ENCODE results near the gene SHISA9. TPM values are rescaled to one million over a fixed set of nuclear protein-coding genes. Genes with fewer than 3 reads are reported as not detected.
"Not testable (repeated sequence)": the region's sequence is repeated elsewhere in the genome, so short reads cannot be mapped to it uniquely, and the experiment has no call there.

The SHISA9 gene
- 1 to 10 TPM in 1 of 6 donors, under 1 TPM in 5; 0.12 to 1.3 (median 0.53) TPM for total RNA-seq
- polyA plus RNA-seq: under 1 TPM in 1 of 2 donors, not detected in 1; 0.33 TPM

DNA sequence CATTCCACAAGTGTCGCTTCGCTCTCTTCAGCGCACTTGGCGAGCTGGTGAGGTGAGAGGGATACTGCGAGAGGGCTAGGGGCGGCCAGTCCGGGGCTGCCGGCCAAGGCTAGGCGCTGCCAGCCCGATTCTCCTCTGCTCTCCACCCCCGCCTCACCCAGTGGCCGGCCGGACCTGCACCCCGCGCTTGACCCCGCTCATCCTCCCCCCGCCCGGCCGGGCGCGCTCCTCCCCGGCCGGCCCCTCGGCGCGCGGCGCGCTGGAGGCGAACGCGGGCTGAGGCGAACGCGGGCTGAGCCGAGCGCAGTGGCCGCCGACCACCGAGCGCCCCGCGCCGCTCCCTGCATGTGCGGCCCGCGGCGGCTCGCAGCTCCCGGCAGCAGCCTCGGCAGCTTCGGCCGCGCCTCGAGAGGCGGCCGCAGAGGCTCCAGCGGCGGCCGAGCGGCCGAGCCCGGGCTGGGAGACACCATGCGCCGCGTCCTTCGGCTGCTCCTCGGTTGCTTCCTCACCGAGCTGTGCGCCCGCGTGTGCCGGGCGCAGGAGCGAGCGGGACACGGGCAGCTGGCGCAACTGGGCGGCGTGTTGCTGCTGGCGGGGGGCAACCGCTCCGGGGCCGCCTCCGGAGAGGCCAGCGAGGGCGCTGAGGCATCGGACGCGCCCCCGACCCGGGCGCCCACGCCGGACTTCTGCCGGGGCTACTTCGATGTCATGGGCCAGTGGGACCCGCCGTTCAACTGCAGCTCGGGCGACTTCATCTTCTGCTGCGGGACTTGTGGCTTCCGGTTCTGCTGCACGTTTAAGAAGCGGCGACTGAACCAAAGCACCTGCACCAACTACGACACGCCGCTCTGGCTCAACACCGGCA lies at the start of gene SHISA9:
Gene SHISA9, plus strand, starts transcription at position 2 of the 865 bp plus-strand sequence.
- FAIRE-seq: no peak
- WGBS, 2 donors: 1% methylated on average over 86 to 109 of the region's 110 CpGs
- intact Hi-C loops (cut with DNase I): no loop called here
- ATAC-seq: peak in 2 of 4 donors; percentile 23 to 48
- H3K27me3 ChIP-seq: peaks cover 0 to 11% (median 2%) of the 10 kb centered on the region in 4 donors
- no peaks in the 10 kb centered on the region for H3K4me1 ChIP-seq
- no peak within 1 kb of the TSS for H3K27ac ChIP-seq
- H3K4me3 ChIP-seq: peak within 1 kb of the TSS in 3 of 4 donors; percentile 5 to 32 (median 30)
- TF ChIP-seq, protein P1, sequence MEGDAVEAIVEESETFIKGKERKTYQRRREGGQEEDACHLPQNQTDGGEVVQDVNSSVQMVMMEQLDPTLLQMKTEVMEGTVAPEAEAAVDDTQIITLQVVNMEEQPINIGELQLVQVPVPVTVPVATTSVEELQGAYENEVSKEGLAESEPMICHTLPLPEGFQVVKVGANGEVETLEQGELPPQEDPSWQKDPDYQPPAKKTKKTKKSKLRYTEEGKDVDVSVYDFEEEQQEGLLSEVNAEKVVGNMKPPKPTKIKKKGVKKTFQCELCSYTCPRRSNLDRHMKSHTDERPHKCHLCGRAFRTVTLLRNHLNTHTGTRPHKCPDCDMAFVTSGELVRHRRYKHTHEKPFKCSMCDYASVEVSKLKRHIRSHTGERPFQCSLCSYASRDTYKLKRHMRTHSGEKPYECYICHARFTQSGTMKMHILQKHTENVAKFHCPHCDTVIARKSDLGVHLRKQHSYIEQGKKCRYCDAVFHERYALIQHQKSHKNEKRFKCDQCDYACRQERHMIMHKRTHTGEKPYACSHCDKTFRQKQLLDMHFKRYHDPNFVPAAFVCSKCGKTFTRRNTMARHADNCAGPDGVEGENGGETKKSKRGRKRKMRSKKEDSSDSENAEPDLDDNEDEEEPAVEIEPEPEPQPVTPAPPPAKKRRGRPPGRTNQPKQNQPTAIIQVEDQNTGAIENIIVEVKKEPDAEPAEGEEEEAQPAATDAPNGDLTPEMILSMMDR (IDR thresholded peaks at IDR 0.05): no peak
- DNase-seq: peak in 2 of 6 donors; percentile 58 to 61
- no peaks in the 10 kb centered on the region for H3K9me3 ChIP-seq
- no peaks in the 10 kb centered on the region for H3K36me3 ChIP-seq

DNA sequence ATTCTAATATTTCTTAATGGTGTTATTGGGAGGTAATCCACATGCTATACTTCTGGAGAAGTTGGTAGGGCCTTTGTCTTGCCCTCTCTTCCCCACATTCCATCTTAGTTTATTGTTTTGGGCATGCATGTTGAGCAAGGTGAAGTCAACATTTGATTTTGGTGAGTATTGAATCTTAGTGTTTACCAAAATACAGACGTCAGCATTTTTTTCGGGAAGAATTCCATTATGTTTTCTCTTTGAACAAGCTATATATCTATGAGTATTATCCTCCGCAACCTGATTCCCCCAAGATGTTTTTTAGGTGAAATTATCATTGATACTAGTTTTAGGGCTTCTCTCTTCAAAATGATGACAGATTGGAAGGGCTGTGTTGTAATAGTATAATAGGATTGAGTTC lies 47.4 kb upstream of the SHISA9 start:
- ATAC-seq: no peak
- Histone ChIP-seq H3K36me3 (no peaks in the 10 kb centered on the region), H3K4me1 (no peaks in the 10 kb centered on the region), H3K27me3 (no peaks in the 10 kb centered on the region), H3K9me3 (no peaks in the 10 kb centered on the region), H3K4me3 (no peak overlapping the region), H3K27ac (no peak overlapping the region)
- TF ChIP-seq, protein P1 (IDR thresholded peaks at IDR 0.05): no peak
- intact Hi-C loops (cut with DNase I): no loop called here
- FAIRE-seq: no peak
- WGBS, 2 donors: 72 to 88% methylated on average over 3 of the region's 3 CpGs
- no peak for DNase-seq

DNA sequence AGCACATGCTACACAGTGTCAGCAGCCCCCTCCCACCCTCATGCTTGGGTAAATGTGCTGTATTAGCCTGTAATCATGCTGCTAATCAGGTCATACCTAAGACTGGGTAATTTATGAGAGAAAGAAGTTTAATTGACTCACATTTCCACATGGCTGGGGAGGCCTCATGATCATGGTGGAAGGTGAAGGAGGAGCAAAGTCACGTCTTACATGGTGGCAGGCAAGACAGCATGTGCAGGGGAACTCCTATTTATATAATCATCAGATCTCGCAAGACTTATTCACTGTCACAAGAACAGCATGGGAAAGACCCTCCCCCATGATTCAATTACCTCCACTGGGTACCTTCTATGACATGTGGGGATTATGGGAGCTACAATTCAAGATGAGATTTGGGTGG lies 44.0 kb upstream of the SHISA9 start:
- intact Hi-C loops (cut with DNase I); H3K27me3 ChIP-seq; H3K4me3 ChIP-seq; H3K36me3 ChIP-seq; H3K9me3 ChIP-seq; H3K27ac ChIP-seq; DNase-seq; H3K4me1 ChIP-seq; FAIRE-seq; ATAC-seq: not testable (repeated sequence)
- 50 to 73% methylated on average over 2 of the region's 2 CpGs for WGBS, 2 donors

DNA sequence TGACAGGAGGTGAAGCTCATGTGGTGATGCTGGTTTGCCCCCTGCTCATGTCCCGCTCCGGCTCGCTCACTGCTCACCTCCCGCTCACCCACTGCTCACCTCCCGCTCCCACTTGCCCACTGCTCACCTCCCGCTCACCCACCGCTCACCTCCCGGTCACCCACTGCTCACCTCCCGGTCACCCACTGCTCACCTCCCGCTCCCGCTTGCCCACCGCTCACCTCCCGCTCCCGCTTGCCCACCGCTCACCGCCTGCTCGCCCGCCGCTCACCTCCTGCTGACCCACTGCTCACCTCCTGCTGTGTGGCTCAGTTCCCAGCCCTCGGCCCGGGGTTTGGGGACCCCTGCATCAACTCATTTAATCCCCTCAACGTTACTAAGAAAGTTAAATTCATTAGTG lies 39.1 kb upstream of the SHISA9 start:
- Histone ChIP-seq H3K9me3 (no peaks in the 10 kb centered on the region), H3K27me3 (no peaks in the 10 kb centered on the region), H3K4me1 (no peaks in the 10 kb centered on the region), H3K36me3 (no peaks in the 10 kb centered on the region), H3K4me3 (no peak overlapping the region), H3K27ac (no peak overlapping the region)
- no peak for ATAC-seq
- no peak for DNase-seq
- TF ChIP-seq, protein P1 (IDR thresholded peaks at IDR 0.05): no peak
- FAIRE-seq: no peak
- intact Hi-C loops (cut with DNase I): no loop called here
- WGBS, 2 donors: 78 to 82% methylated on average over 21 to 22 of the region's 22 CpGs

DNA sequence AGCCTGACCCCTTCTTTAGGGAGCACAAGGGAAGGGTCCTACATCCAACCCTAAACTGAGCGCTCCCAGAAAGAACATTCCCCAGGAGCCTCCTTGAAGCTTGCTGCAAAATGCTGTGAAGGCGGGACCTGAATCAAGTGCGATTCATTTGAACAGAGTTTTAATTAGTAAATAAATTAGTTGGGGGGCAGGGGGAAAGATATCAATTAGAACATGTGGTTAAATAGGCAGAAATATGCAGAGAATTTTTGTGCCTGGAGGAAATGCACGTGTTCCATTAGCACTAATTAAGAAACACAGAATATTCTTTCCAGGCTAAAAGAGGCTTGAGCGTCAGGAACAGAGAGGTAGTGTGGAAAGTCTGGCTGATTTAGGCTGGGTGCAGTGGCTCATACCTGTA lies 38.5 kb upstream of the SHISA9 start:
- FAIRE-seq: no peak
- 68 to 75% methylated on average over 5 of the region's 5 CpGs for WGBS, 2 donors
- no peaks in the 10 kb centered on the region for H3K36me3 ChIP-seq

More for the DNA sequence above, 38.5 kb upstream of the SHISA9 start:
- no peak for DNase-seq
- Histone ChIP-seq H3K27me3 (no peaks in the 10 kb centered on the region), H3K4me3 (no peak overlapping the region), H3K9me3 (no peaks in the 10 kb centered on the region), H3K27ac (no peak overlapping the region), H3K4me1 (no peaks in the 10 kb centered on the region)
- ATAC-seq: no peak
- TF ChIP-seq, protein P1 (IDR thresholded peaks at IDR 0.05): no peak
- intact Hi-C loops (cut with DNase I): no loop called here
